Neural progenitor cell (in vitro differentiated cells): ENCODE data around the gene CHRNB4. TPM values are rescaled to one million over a fixed set of nuclear protein-coding genes. Genes with fewer than 3 reads are reported as not detected.

Experiments
- DNase-seq: peaks from one replicate; pipeline ENCODE4 v3.0.0-alpha.2; 2016; ENCODE audit warnings: low spot score
- H2AFZ ChIP-seq: fragments of 200-600 bp; sonication (generic); replicated peaks from 2 replicates; pipeline ENCODE4 v1.6.1; 2016; ENCODE audit warnings: antibody characterized with exemption
- H3F3A ChIP-seq: fragments of 200-600 bp; sonication (generic); 2 replicates; pipeline ENCODE4 v1.6.1; 2016; ENCODE audit warnings: antibody characterized with exemption, low read depth
- H3K27ac ChIP-seq: fragments of 200-600 bp; sonication (generic); 2 replicates; pipeline ENCODE4 v1.5.1; 2016; ENCODE audit warnings: mild to moderate bottlenecking
- H3K27me3 ChIP-seq: fragments of 200-600 bp; sonication (generic); 2 replicates; pipeline ENCODE4 v1.6.1; 2016; ENCODE audit warnings: mild to moderate bottlenecking, moderate library complexity
- H3K36me3 ChIP-seq: fragments of 200-600 bp; sonication (generic); 2 replicates; pipeline ENCODE4 v1.5.1; 2016
- H3K4me1 ChIP-seq: fragments of 200-600 bp; sonication (generic); 2 replicates; pipeline ENCODE4 v1.6.1; 2016; ENCODE audit warnings: mixed run types
- H3K4me2 ChIP-seq: fragments of 200-600 bp; sonication (generic); 2 replicates; pipeline ENCODE4 v1.6.1; 2016
- H3K4me3 ChIP-seq: fragments of 200-600 bp; sonication (generic); 2 replicates; pipeline ENCODE4 v1.5.1; 2016
- H3K79me2 ChIP-seq: fragments of 200-600 bp; sonication (generic); 2 replicates; pipeline ENCODE4 v1.6.1; 2016; ENCODE audit warnings: low read depth
- H3K9ac ChIP-seq: fragments of 200-600 bp; sonication (generic); 2 replicates; pipeline ENCODE4 v1.6.1; 2016
- H3K9me3 ChIP-seq: fragments of 200-600 bp; sonication (generic); 2 replicates; pipeline ENCODE4 v1.5.1; 2016; ENCODE audit warnings: low read depth
- H4K20me1 ChIP-seq: fragments of 200-600 bp; sonication (generic); 2 replicates; pipeline ENCODE4 v1.6.1; 2016; ENCODE audit warnings: low read depth
- H3K27ac Mint-ChIP-seq: 3 replicates; pipeline ENCODE4 v1.8.0; 2021; ENCODE audit warnings: mixed read lengths
- H3K27me3 Mint-ChIP-seq: 2 replicates; pipeline ENCODE4 v1.8.0; 2022; ENCODE audit warnings: low read depth, mild to moderate bottlenecking, inconsistent platforms, moderate library complexity, mixed read lengths; ENCODE audit not compliant: insufficient read depth
- H3K36me3 Mint-ChIP-seq: 3 replicates; pipeline ENCODE4 v1.8.0; 2021; ENCODE audit warnings: mixed read lengths
- H3K4me1 Mint-ChIP-seq: 3 replicates; pipeline ENCODE4 v1.8.0; 2021; ENCODE audit warnings: mixed read lengths
- H3K4me3 Mint-ChIP-seq: 3 replicates; pipeline ENCODE4 v1.8.0; 2021; ENCODE audit warnings: mild to moderate bottlenecking, moderate library complexity, mixed read lengths
- H3K9me3 Mint-ChIP-seq: 3 replicates; pipeline ENCODE4 v1.8.0; 2020; ENCODE audit warnings: mixed read lengths
- EZH2 ChIP-seq: fragments of 200-600 bp; sonication (generic); IDR thresholded peaks from 2 replicates; pipeline ENCODE4 v1.6.1; 2017; ENCODE audit warnings: antibody characterized with exemption, mild to moderate bottlenecking, moderate library complexity
- EZH2phosphoT487 ChIP-seq: fragments of 200-600 bp; sonication (generic); IDR thresholded peaks from 2 replicates; pipeline ENCODE4 v1.6.1; 2017; ENCODE audit warnings: antibody characterized with exemption
- total RNA-seq: library from RNA; depleted of rRNA; stranded (reverse); fragments of >200 nt; gene quantifications from 2 replicates; pipeline ENCODE4 v1.2.3, GENCODE V29; 2015; ENCODE audit warnings: low replicate concordance
- TF ChIP-seq, protein P1 (sequence below): fragments of 200-600 bp; sonication (generic); IDR thresholded peaks from 2 replicates; pipeline ENCODE4 v1.5.1; 2017; ENCODE audit warnings: antibody characterized with exemption, mild to moderate bottlenecking

The CHRNB4 gene
- total RNA-seq, 1 donor from 2014 or later, result 0.24 TPM

DNA sequence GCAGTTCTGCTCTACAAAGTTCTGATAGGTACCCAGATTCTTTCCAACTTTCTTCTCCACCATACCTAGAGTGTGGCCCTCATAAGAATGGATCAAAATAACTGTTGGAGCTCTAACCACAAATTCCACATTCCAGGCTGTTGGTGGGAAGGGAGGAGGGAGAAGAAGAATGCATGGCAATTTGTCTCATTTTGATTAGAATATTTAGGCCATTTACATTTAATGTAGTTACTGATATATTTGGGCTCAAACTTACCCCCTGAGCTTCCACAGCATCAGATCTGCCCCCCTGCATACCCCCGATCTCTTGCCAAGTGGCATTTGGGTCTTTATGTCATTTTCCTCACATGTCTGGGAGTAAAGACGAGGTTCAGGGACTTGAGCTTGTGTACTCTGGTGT, 7.7 kb downstream of the CHRNB4 start:
- no peak overlapping the region for H3K4me2 ChIP-seq
- H2AFZ ChIP-seq, result no peak overlapping the region
- no peak overlapping the region for H3K27ac ChIP-seq
- H4K20me1 ChIP-seq, result no peaks in the 10 kb centered on the region
- H3K27me3 ChIP-seq, result no peaks in the 10 kb centered on the region
- no peak overlapping the region for H3K4me3 Mint-ChIP-seq
- peaks cover 2% of the 10 kb centered on the region for H3K4me1 Mint-ChIP-seq
- no peak for DNase-seq
- no peak overlapping the region for H3K4me3 ChIP-seq
- peaks cover 10% of the 10 kb centered on the region for H3K9me3 Mint-ChIP-seq
- no peak overlapping the region for H3K9ac ChIP-seq
- H3K27me3 Mint-ChIP-seq, result peaks cover 25% of the 10 kb centered on the region
- TF ChIP-seq, protein P1, sequence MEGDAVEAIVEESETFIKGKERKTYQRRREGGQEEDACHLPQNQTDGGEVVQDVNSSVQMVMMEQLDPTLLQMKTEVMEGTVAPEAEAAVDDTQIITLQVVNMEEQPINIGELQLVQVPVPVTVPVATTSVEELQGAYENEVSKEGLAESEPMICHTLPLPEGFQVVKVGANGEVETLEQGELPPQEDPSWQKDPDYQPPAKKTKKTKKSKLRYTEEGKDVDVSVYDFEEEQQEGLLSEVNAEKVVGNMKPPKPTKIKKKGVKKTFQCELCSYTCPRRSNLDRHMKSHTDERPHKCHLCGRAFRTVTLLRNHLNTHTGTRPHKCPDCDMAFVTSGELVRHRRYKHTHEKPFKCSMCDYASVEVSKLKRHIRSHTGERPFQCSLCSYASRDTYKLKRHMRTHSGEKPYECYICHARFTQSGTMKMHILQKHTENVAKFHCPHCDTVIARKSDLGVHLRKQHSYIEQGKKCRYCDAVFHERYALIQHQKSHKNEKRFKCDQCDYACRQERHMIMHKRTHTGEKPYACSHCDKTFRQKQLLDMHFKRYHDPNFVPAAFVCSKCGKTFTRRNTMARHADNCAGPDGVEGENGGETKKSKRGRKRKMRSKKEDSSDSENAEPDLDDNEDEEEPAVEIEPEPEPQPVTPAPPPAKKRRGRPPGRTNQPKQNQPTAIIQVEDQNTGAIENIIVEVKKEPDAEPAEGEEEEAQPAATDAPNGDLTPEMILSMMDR, result no peak
- no peak for TF ChIP-seq EZH2
- no peak for TF ChIP-seq EZH2phosphoT487
- H3K27ac Mint-ChIP-seq, result no peak overlapping the region
- H3K36me3 Mint-ChIP-seq, result no peaks in the 10 kb centered on the region
- no peaks in the 10 kb centered on the region for H3K4me1 ChIP-seq
- no peaks in the 10 kb centered on the region for H3F3A ChIP-seq
- H3K9me3 ChIP-seq, result no peaks in the 10 kb centered on the region
- no peaks in the 10 kb centered on the region for H3K79me2 ChIP-seq
- no peaks in the 10 kb centered on the region for H3K36me3 ChIP-seq

- Mint-ChIP-seq H3K27ac (no peak overlapping the region), H3K36me3 (no peaks in the 10 kb centered on the region), H3K9me3 (peaks cover 10% of the 10 kb centered on the region), H3K4me3 (no peak overlapping the region), H3K27me3 (peaks cover 24% of the 10 kb centered on the region), H3K4me1 (peaks cover 11% of the 10 kb centered on the region)
- Histone ChIP-seq H2AFZ (no peak overlapping the region), H3K79me2 (no peaks in the 10 kb centered on the region), H3K36me3 (no peaks in the 10 kb centered on the region), H3K9me3 (no peaks in the 10 kb centered on the region), H3K9ac (no peak overlapping the region), H3K4me1 (no peaks in the 10 kb centered on the region), H3K4me2 (no peak overlapping the region), H3K27me3 (no peaks in the 10 kb centered on the region), H3K27ac (no peak overlapping the region), H3F3A (no peaks in the 10 kb centered on the region), H3K4me3 (no peak overlapping the region), H4K20me1 (no peaks in the 10 kb centered on the region)
- no peak for DNase-seq
- TF ChIP-seq EZH2phosphoT487 (no peak), EZH2 (no peak)
- TF ChIP-seq, protein P1, result no peak
These were observed 9.9 kb downstream of the CHRNB4 start for GRCh38 chr15:78630886-78631633.

- no peaks in the 10 kb centered on the region for H3F3A ChIP-seq
- no peaks in the 10 kb centered on the region for H4K20me1 ChIP-seq
- H3K9me3 ChIP-seq, result no peaks in the 10 kb centered on the region
- no peak for DNase-seq
- no peaks in the 10 kb centered on the region for H3K4me1 ChIP-seq
- no peaks in the 10 kb centered on the region for H3K27me3 ChIP-seq
- H3K4me1 Mint-ChIP-seq, result peaks cover 11% of the 10 kb centered on the region
- TF ChIP-seq EZH2phosphoT487 (no peak), EZH2 (no peak)
- TF ChIP-seq, protein P1, result no peak
- no peak overlapping the region for H2AFZ ChIP-seq
- H3K9ac ChIP-seq, result no peak overlapping the region
- H3K36me3 ChIP-seq, result no peaks in the 10 kb centered on the region
- H3K9me3 Mint-ChIP-seq, result peaks cover 10% of the 10 kb centered on the region
- no peak overlapping the region for H3K4me3 ChIP-seq
- no peaks in the 10 kb centered on the region for H3K36me3 Mint-ChIP-seq
- no peak overlapping the region for H3K4me3 Mint-ChIP-seq
- H3K4me2 ChIP-seq, result no peak overlapping the region
- H3K79me2 ChIP-seq, result no peaks in the 10 kb centered on the region
- no peak overlapping the region for H3K27ac Mint-ChIP-seq
- H3K27ac ChIP-seq, result no peak overlapping the region
- H3K27me3 Mint-ChIP-seq, result peaks cover 19% of the 10 kb centered on the region
These were observed 11.3 kb downstream of the CHRNB4 start for GRCh38 chr15:78629716-78630065.
